SK-N-SH treated with all-trans-retinoic acid at 6 μM for 48 hours (cell line): ENCODE measurements around the gene PDZK1IP1.

ENCODE experiments used
- ATAC-seq: fragments of 200-7000 bp; cut with Tn5 transposase; 3 replicates; pipeline ENCODE4 v1.9.1; 2020; ENCODE audit warnings: mild to moderate bottlenecking, moderate library complexity
- BACH2 ChIP-seq: fragments of 250-450 bp; sonication (Bioruptor Pico); IDR thresholded peaks from 2 replicates; pipeline ENCODE4 v1.9.0; 2021; ENCODE audit warnings: mild to moderate bottlenecking, borderline replicate concordance
- CSDC2 ChIP-seq: fragments of 250-450 bp; sonication (Bioruptor Pico); IDR thresholded peaks from 2 replicates; pipeline ENCODE4 v1.5.0; 2020; ENCODE audit warnings: mild to moderate bottlenecking, moderate library complexity
- ESRRG ChIP-seq: fragments of 250-450 bp; sonication (Bioruptor Pico); IDR thresholded peaks from 2 replicates; pipeline ENCODE4 v1.6.1; 2021; ENCODE audit warnings: mild to moderate bottlenecking
- GLIS3 ChIP-seq: fragments of 250-450 bp; sonication (Bioruptor Pico); IDR thresholded peaks from 2 replicates; pipeline ENCODE4 v1.5.0; 2020; ENCODE audit warnings: mild to moderate bottlenecking, moderate library complexity
- PATZ1 ChIP-seq: fragments of 250-450 bp; sonication (Bioruptor Pico); IDR thresholded peaks from 2 replicates; pipeline ENCODE4 v1.8.0; 2020; ENCODE audit warnings: mild to moderate bottlenecking, moderate library complexity, borderline replicate concordance
- PPARA ChIP-seq: fragments of 250-450 bp; sonication (Bioruptor Pico); IDR thresholded peaks from 2 replicates; pipeline ENCODE4 v1.5.0; 2020; ENCODE audit warnings: mild to moderate bottlenecking, borderline replicate concordance
- SNAI2 ChIP-seq: fragments of 250-450 bp; sonication (Bioruptor Pico); IDR thresholded peaks from 2 replicates; pipeline ENCODE4 v1.5.0; 2020; ENCODE audit warnings: mild to moderate bottlenecking, moderate library complexity
- TCF4 ChIP-seq: fragments of 250-450 bp; sonication (Bioruptor Pico); IDR thresholded peaks from 2 replicates; pipeline ENCODE4 v1.8.0; 2021; ENCODE audit warnings: mild to moderate bottlenecking, moderate library complexity, borderline replicate concordance
- TOX ChIP-seq: fragments of 250-450 bp; sonication (Bioruptor Pico); IDR thresholded peaks from 2 replicates; pipeline ENCODE4 v1.8.0; 2021; ENCODE audit warnings: mild to moderate bottlenecking, moderate library complexity, borderline replicate concordance
- ZC3H10 ChIP-seq: fragments of 250-450 bp; sonication (Bioruptor Pico); IDR thresholded peaks from 2 replicates; pipeline ENCODE4 v1.5.1; 2021; ENCODE audit warnings: mild to moderate bottlenecking, moderate library complexity
- ZFP3 ChIP-seq: fragments of 250-450 bp; sonication (Bioruptor Pico); IDR thresholded peaks from 2 replicates; pipeline ENCODE4 v1.5.0; 2020; ENCODE audit warnings: mild to moderate bottlenecking, moderate library complexity
- ZFP30 ChIP-seq: fragments of 450-650 bp; formaldehyde crosslinking; IDR thresholded peaks from 2 replicates; pipeline ENCODE4 v1.5.0; 2022; ENCODE audit warnings: mild to moderate bottlenecking, moderate library complexity
- ZNF565 ChIP-seq: fragments of 450-650 bp; formaldehyde crosslinking; conservative IDR thresholded peaks from 2 replicates; pipeline ENCODE4 v1.5.0; 2020; ENCODE audit warnings: low read depth, mild to moderate bottlenecking, moderate library complexity
- ZNF70 ChIP-seq: fragments of 450-650 bp; formaldehyde crosslinking; IDR thresholded peaks from 2 replicates; pipeline ENCODE4 v1.5.0; 2020; ENCODE audit warnings: mild to moderate bottlenecking, moderate library complexity
- ZNF8 ChIP-seq: fragments of 450-650 bp; formaldehyde crosslinking; IDR thresholded peaks from 2 replicates; pipeline ENCODE4 v1.5.0; 2020; ENCODE audit warnings: mild to moderate bottlenecking, moderate library complexity
- TF ChIP-seq, protein P1 (sequence below): fragments of 250-450 bp; sonication (Bioruptor Pico); IDR thresholded peaks from 2 replicates; pipeline ENCODE4 v1.5.0; 2020; ENCODE audit warnings: mild to moderate bottlenecking, moderate library complexity
- TF ChIP-seq, protein P2 (sequence below): fragments of 250-450 bp; sonication (Bioruptor Pico); IDR thresholded peaks from 2 replicates; pipeline ENCODE4 v1.5.1; 2021; ENCODE audit warnings: mild to moderate bottlenecking, moderate library complexity
- TF ChIP-seq, protein P3 (sequence below): fragments of 250-450 bp; sonication (Bioruptor Pico); IDR thresholded peaks from 2 replicates; pipeline ENCODE4 v1.8.0; 2021; ENCODE audit warnings: low read depth, mild to moderate bottlenecking, moderate library complexity, borderline replicate concordance

PDZK1IP1 gene

GRCh38 chr1:47190509-47190855 lies 646 bp upstream of the PDZK1IP1 start:
- no peak for TF ChIP-seq ESRRG (CRISPR knock-in tag)
- no peak for TF ChIP-seq ZNF565 (CRISPR knock-in tag)
- no peak for TF ChIP-seq ZFP30 (CRISPR knock-in tag)
- no peak for TF ChIP-seq PATZ1 (CRISPR knock-in tag)
- no peak for TF ChIP-seq PPARA (CRISPR knock-in tag)
- no peak for TF ChIP-seq TCF4 (CRISPR knock-in tag)
- TF ChIP-seq, protein P1, sequence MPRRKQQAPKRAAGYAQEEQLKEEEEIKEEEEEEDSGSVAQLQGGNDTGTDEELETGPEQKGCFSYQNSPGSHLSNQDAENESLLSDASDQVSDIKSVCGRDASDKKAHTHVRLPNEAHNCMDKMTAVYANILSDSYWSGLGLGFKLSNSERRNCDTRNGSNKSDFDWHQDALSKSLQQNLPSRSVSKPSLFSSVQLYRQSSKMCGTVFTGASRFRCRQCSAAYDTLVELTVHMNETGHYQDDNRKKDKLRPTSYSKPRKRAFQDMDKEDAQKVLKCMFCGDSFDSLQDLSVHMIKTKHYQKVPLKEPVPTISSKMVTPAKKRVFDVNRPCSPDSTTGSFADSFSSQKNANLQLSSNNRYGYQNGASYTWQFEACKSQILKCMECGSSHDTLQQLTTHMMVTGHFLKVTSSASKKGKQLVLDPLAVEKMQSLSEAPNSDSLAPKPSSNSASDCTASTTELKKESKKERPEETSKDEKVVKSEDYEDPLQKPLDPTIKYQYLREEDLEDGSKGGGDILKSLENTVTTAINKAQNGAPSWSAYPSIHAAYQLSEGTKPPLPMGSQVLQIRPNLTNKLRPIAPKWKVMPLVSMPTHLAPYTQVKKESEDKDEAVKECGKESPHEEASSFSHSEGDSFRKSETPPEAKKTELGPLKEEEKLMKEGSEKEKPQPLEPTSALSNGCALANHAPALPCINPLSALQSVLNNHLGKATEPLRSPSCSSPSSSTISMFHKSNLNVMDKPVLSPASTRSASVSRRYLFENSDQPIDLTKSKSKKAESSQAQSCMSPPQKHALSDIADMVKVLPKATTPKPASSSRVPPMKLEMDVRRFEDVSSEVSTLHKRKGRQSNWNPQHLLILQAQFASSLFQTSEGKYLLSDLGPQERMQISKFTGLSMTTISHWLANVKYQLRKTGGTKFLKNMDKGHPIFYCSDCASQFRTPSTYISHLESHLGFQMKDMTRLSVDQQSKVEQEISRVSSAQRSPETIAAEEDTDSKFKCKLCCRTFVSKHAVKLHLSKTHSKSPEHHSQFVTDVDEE (CRISPR knock-in tag): no peak
- no peak for TF ChIP-seq SNAI2
- TF ChIP-seq ZNF8 (CRISPR knock-in tag): no peak
- ATAC-seq: no peak

DNA sequence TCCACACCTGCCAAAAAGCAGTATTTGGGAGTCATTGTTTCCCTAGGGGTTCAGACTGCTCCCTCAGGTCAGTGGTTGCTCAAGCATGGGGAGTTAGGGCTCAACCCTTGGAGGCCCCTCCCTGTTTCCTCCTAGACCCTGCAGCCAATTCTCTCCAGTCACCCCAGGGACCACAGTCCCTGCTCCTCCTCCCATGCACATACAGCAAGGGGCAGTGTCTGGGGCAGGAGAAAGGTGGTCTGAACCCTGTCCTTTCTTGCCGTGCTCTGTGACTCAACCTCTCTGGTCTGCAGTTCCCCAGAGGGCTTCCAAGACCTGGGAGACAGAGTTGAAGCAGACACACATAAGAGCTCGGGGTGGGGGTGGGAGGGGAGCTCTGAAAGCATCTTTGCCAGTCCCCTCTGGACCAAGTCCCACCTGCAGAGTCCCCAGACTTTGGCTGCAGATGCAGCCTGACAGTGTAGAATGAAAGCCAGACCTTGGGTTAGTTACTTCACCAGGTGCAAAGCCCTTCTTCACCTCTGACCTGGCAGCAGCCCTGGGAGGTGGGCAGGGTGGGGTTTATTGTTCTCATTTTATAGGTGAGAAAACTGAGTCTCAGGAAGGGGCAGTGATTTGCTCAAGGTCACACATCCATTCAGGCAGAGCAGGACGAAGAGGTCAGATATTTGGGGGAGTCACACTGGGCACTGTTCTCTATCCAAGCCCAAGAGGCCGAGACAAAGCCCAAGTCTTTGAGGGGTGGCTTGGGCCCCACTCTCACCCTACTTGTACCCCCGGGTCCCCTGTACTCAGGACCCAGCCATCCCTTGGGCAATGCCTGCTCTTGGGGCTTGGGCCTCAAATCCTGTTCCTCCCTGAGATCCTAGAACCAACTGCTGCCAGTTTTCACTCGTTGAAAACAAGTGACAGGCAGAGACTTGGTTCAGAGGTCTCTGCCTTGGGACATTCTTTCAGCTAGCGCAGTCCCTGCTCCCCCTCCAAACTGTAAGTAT lies 748 bp downstream of the PDZK1IP1 start:
- no peak for TF ChIP-seq CSDC2 (CRISPR knock-in tag)
- no peak for TF ChIP-seq PATZ1 (CRISPR knock-in tag)
- TF ChIP-seq TOX (CRISPR knock-in tag): no peak
- no peak for TF ChIP-seq TCF4 (CRISPR knock-in tag)
- TF ChIP-seq, protein P1 (CRISPR knock-in tag): no peak
- TF ChIP-seq PPARA (CRISPR knock-in tag): no peak
- no peak for TF ChIP-seq GLIS3 (CRISPR knock-in tag)
- TF ChIP-seq ZFP30 (CRISPR knock-in tag): no peak
- TF ChIP-seq ESRRG (CRISPR knock-in tag): no peak
- TF ChIP-seq ZFP3 (CRISPR knock-in tag): no peak
- no peak for TF ChIP-seq BACH2
- TF ChIP-seq SNAI2: no peak
- TF ChIP-seq ZC3H10 (CRISPR knock-in tag): no peak
- TF ChIP-seq ZNF8 (CRISPR knock-in tag): no peak
- TF ChIP-seq, protein P2, sequence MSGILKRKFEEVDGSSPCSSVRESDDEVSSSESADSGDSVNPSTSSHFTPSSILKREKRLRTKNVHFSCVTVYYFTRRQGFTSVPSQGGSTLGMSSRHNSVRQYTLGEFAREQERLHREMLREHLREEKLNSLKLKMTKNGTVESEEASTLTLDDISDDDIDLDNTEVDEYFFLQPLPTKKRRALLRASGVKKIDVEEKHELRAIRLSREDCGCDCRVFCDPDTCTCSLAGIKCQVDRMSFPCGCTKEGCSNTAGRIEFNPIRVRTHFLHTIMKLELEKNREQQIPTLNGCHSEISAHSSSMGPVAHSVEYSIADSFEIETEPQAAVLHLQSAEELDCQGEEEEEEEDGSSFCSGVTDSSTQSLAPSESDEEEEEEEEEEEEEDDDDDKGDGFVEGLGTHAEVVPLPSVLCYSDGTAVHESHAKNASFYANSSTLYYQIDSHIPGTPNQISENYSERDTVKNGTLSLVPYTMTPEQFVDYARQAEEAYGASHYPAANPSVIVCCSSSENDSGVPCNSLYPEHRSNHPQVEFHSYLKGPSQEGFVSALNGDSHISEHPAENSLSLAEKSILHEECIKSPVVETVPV (CRISPR knock-in tag): no peak
- TF ChIP-seq, protein P3, sequence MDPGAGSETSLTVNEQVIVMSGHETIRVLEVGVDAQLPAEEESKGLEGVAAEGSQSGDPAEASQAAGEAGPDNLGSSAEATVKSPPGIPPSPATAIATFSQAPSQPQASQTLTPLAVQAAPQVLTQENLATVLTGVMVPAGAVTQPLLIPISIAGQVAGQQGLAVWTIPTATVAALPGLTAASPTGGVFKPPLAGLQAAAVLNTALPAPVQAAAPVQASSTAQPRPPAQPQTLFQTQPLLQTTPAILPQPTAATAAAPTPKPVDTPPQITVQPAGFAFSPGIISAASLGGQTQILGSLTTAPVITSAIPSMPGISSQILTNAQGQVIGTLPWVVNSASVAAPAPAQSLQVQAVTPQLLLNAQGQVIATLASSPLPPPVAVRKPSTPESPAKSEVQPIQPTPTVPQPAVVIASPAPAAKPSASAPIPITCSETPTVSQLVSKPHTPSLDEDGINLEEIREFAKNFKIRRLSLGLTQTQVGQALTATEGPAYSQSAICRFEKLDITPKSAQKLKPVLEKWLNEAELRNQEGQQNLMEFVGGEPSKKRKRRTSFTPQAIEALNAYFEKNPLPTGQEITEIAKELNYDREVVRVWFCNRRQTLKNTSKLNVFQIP (CRISPR knock-in tag): no peak
- no peak for TF ChIP-seq ZNF70
- no peak for TF ChIP-seq ZNF565 (CRISPR knock-in tag)
- TF ChIP-seq, all 23 proteins: peak for 0
- ATAC-seq: no peak
